HG02973 (cell line): ENCODE measurements around the gene ANO4.

Source experiments
- ATAC-seq: cut with Tn5 transposase; IDR thresholded peaks from one replicate; pipeline ENCODE4 v1.9.1; 2021; ENCODE audit warnings: moderate library complexity; ENCODE audit not compliant: unreplicated experiment

ANO4 gene

GRCh38 chr12:100936661-100937060 lies 142.1 kb downstream of the ANO4 start:
- ATAC-seq, result no peak

DNA sequence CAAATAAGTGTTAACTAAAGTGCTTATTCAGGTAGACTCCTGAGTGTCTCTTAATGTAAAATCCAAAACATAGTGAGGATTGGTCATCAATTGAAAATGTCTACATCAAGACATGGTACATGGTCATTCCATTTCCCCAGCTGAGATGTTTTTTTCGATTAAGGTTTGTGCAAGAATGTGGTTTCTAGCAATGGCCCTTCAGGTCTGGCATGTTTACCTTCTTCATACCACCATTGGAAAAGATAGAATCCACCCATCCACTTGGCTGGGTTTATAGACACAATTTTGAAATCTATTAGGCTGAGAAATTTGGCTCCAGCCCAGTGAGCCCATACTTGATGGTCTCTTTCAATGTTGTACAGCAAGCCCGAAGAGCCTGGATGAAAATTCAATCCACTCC lies 145.9 kb downstream of the ANO4 start:
- no peak for ATAC-seq

DNA sequence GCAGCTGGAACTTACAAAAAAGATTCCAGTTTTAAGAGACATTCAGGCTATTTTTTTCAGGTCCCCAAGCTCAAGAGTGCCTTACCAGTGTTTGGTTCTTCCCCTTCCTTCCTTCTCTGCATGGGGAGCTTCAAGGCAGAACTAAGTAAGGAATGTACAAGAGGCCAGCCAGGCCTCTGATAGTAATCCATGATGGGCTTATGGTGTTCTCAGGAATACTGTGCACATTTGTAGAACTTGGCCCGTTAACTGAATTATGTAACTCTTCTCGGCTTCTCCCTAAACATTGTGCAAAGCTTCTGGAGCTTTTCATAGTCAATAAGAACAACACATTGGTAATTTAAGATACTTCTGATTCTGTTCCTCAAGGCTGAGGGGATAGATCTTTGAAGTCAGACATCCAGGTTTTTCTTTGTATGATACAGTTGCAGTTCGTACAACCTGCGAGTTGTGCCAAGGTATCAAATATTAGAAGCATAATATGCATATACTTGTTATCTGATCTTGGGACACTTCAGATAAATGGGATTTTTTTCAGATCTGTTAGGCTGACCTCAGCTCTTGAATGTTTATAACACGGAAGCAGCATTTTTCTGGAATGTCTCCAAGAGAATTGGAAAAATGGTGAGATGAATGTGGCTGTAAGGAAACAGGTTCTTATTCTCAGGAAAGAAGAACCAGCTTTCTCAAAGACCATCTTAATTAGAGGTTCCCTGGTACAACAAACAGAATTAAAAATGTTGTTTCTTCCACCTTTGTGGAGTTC lies 148.6 kb downstream of the ANO4 start:
- ATAC-seq, result no peak

DNA sequence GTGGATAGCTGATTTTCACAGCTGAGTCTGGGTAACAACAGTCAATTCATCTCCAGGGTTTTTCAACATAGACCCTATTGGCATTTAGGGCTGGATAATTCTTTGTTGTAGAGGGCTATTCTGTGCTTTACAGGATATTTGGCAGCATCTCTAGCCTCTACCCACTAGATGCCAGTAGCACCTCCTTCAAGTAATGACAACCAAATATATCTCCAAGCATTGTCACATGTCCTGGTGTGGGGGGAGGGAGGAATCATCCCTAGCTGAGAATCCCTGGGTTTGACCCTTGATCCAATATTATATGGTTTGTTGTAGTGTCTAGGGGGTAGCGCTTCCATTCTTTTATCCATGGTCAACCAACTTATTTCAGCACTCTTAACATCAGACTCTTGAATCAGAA lies 157.2 kb downstream of the ANO4 start:
- ATAC-seq, result no peak

- ATAC-seq, result no peak
Measured at GRCh38 chr12:100953217-100953616, 158.6 kb downstream of the ANO4 start.

- ATAC-seq, result no peak
Measured at GRCh38 chr12:100953677-100954076, 159.1 kb downstream of the ANO4 start.

GRCh38 chr12:100954118-100954517 lies 159.5 kb downstream of the ANO4 start:
- no peak for ATAC-seq

GRCh38 chr12:100955139-100955538 lies 160.6 kb downstream of the ANO4 start:
- no peak for ATAC-seq

- no peak for ATAC-seq
Measured at GRCh38 chr12:100956311-100956852, 161.8 kb downstream of the ANO4 start.

GRCh38 chr12:100959481-100959880 lies 164.9 kb downstream of the ANO4 start:
- no peak for ATAC-seq

- no peak for ATAC-seq
Measured at GRCh38 chr12:100962086-100962712, 167.6 kb downstream of the ANO4 start.

- no peak for ATAC-seq
Measured at GRCh38 chr12:100963381-100963780, 168.8 kb downstream of the ANO4 start.

GRCh38 chr12:100964028-100964427 lies 169.5 kb downstream of the ANO4 start:
- ATAC-seq, result no peak

DNA sequence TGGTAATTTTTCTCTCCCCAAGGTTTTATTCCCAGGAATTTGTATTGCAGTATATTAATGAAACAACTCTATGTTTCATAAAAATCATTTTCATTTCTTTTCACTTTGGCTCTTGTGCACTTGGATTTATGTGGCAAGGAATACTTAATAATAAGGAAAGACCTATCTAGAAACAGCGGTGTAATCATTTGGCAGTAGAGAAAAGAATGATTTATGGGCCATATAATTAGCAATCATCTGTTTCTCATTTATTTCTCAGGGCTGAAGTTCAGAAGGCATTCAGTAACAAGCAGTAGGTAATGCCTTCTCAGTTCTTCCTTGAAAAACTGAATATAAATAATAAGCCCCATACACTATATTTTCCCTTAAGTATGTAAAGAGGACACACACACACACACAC lies 172.6 kb downstream of the ANO4 start:
- ATAC-seq, result no peak

DNA sequence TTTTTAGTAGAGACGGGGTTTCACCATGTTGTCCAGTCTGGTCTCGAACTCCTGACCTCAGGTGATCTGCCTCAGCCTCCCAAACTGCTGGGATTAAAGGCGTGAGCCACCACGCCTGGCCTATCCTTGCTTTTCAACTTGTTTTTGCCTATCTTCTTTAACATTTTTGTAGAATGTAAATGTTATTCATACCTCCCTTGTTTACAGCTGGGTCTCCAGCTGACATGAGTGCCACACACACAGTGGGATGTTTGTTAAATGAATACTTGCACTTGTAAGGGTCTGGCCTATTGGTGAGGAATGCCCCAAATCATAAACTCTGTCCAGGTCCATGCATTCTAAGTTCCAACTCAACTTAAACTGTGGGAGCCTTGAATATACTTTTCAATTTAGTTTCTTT lies 176.3 kb downstream of the ANO4 start:
- ATAC-seq, result no peak

DNA sequence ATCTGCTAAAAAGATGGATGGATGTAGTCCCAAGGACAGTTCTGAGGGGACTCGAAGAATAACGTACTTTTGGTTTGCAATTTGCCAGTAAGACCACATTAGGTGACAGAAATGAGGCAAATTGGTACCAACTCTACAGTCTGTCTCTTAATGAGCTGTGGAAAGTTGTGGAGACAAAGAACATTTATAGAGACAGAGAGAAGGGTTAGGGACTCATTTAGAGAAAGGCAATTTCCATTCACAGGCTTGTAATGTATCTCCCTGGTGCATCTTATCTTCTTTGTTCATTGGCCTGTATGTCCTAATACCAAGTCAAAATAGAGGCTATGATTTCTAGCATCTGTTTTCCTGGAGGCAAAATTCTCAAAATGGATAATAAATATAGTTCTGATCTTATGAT lies 177.5 kb downstream of the ANO4 start:
- no peak for ATAC-seq

DNA sequence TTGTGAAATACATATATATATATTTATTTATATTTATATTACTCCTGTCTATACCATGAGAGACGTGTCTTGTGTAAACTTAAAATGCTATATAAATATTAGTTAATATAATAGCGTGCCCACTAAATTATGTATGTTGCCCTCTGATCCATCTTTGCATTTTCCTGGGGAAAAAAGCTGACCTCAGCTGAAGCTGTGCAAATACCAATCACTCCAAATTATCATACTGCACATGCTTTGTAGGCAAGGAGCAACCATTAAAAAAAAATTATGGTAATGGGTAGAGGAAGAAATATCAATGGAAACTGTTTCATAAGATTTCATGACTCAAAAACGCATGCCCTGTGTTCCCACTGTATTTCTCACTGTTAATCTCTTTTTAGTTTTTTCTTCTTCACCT lies 179.8 kb downstream of the ANO4 start:
- ATAC-seq, result no peak

DNA sequence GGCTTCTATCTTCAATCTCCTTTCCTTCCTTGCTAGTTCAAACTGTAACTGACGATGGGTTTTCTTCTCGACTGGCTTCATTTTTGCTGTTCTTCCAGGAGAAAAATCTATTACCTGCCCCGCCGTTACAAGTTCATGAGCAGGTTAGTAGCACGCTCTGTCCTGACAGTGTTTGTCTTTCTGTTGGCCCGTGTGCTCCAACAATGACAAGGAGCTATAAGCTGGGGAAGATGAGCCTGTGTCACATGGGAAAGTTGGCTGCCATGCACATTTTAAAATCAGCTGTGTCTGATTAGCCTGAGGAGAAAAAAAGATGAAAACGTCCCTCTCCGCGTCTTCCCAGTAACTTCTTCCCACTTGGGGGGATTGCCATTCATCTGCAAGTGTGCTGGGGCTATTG lies 180.2 kb downstream of the ANO4 start:
- ATAC-seq, result no peak

DNA sequence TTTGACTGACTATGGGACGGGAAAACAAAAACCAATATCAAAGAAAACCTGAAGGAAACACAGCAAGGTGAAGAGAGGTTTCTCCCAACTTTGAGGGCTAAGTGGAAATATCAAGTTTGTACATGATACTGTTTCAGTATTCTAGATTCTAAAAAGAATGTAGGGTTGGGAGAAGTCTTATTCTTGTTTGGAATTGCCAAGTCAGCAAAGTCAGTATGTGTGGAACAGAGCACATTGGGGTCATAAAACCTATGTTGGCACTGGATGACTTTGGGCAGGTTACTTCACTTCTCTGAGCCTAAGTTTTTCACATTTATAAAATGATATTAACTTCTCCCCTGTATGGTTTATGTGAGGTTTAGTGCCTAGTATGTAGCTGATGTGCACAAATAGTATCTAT lies 182.2 kb downstream of the ANO4 start:
- no peak for ATAC-seq

- ATAC-seq, result no peak
Measured at GRCh38 chr12:100980856-100981255, 186.3 kb downstream of the ANO4 start.

DNA sequence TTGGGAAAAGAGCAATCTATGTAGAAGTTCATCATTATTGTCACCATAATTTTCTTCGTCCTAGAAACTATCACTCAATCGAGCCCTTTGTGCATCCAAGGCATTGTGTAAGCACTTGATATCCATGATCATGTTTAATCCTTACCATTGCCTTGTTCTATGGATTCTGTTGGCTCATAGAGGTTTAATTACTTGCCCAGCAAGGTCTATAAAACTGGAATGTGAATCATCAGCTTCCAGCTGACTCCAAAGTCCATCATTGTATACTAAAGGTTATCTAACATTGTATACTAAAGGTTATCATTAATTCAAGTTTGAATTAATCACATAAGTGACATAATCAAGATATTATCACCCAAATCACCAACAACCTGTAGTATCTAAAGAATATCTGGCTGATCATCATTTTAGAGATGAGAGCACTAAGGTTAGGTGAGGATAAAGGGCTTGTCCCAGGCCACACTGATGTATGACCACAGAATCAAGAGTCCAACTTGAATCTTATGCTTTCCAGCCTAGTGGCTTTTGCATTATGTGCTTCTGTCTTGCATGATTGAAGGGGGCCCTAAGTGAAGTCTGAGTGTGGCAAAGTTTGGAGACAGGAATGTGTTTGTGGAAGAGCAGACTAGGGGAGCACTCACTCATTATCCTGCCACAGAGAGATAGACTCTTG lies 188.1 kb downstream of the ANO4 start:
- ATAC-seq, result no peak

- ATAC-seq, result no peak
Measured at GRCh38 chr12:100984796-100985195, 190.2 kb downstream of the ANO4 start.
